ENCODE data around the gene PIP4K2A.

The PIP4K2A gene

GRCh38 chr10:22494007-22494406 lies 220.4 kb downstream of the PIP4K2A start:
- in situ Hi-C loops (cut with HindIII; ENCODE audit: low sequenced_read_pairs) = no loop called here

- in situ Hi-C loops (cut with HindIII; ENCODE audit: low sequenced_read_pairs) = no loop called here
Observed at GRCh38 chr10:22491931-22492615, 222.3 kb downstream of the PIP4K2A start.

GRCh38 chr10:22491480-22491879 lies 222.9 kb downstream of the PIP4K2A start:
- in situ Hi-C loops (cut with HindIII; ENCODE audit: low sequenced_read_pairs) = no loop called here

GRCh38 chr10:22489975-22490374 lies 224.4 kb downstream of the PIP4K2A start:
- in situ Hi-C loops (cut with HindIII; ENCODE audit: low sequenced_read_pairs) = no loop called here

GRCh38 chr10:22489467-22489866 lies 224.9 kb downstream of the PIP4K2A start:
- in situ Hi-C loops (cut with HindIII; ENCODE audit: low sequenced_read_pairs) = no loop called here

- in situ Hi-C loops (cut with HindIII; ENCODE audit: low sequenced_read_pairs) = no loop called here
Observed at GRCh38 chr10:22486431-22486830, 227.9 kb downstream of the PIP4K2A start.
